Measurements from ENCODE around the gene SLC9A8.
"Not testable (repeated sequence)": the region's sequence is repeated elsewhere in the genome, so short reads cannot be mapped to it uniquely, and the experiment has no call there.

DNA sequence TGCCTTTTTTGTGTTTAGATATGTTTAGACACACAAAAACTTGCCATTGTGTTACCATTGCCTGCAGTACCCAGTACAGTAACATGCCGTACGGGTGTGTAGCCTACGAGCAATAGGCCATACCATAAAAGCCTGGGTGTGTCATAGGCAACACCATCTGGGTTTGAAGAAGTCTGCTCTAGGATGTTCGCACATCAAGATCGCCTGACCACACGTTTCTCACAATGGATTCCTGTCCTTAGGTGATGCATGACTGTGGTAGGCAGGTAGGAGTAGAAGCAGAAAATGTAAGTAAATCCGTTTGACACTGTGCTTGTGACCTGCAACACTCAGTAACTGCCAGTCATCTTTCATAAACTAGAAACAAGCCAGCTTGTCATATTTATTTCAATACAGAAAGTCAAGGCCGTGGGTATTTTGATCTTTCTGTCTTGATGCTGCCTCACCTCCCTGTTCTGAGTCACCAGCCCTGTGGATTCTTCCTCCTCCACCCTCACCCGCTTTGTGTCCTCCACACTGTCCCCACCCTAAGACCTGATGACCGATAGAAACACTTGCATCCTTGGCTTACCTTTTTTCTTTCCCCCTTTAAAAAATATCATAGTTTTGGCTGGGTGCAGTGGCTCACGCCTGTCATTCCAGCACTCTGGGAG is 7.3 kb upstream of the SLC9A8 start:
- TF ChIP-seq, protein P1, sequence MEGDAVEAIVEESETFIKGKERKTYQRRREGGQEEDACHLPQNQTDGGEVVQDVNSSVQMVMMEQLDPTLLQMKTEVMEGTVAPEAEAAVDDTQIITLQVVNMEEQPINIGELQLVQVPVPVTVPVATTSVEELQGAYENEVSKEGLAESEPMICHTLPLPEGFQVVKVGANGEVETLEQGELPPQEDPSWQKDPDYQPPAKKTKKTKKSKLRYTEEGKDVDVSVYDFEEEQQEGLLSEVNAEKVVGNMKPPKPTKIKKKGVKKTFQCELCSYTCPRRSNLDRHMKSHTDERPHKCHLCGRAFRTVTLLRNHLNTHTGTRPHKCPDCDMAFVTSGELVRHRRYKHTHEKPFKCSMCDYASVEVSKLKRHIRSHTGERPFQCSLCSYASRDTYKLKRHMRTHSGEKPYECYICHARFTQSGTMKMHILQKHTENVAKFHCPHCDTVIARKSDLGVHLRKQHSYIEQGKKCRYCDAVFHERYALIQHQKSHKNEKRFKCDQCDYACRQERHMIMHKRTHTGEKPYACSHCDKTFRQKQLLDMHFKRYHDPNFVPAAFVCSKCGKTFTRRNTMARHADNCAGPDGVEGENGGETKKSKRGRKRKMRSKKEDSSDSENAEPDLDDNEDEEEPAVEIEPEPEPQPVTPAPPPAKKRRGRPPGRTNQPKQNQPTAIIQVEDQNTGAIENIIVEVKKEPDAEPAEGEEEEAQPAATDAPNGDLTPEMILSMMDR (IDR thresholded peaks at IDR 0.05), result not testable (repeated sequence)
- TF ChIP-seq POLR2A, EP300 (IDR thresholded peaks at IDR 0.05): not testable (repeated sequence)

Measured in stomach (tissue), 4 donors.